ENCODE results near the gene UTS2R.
"Not testable (repeated sequence)": the region's sequence is repeated elsewhere in the genome, so short reads cannot be mapped to it uniquely, and the experiment has no call there.

The UTS2R gene

DNA sequence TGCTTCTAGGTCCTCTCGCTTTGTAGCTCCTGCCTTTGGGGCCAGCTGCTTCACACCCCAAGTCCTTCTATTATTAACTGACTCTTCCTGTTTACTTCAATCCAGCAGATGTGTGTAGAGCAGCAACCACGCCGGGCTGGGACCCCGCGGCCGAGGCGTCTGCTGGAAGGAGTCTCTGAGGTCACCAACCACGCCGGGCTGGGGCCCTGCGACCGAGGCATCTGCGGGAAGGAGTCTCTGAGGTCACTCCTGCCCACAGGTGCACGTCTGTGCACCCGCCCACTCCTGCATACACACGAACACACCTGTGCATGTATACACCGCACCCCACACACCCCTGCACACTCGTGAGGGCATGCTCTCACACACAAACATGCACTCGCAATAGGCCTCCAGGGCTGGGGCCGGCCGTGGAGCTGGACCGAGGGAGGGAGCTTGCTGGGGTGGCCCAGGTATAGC, 20.3 kb upstream of the UTS2R start:
- peak in 1 of 10 donors; percentile 53 for DNase-seq
- intact Hi-C loops (cut with DNase I): loop anchor here (10.0 kb wide), 1 partner anchor 204 kb away; no protein-coding TSS in a partner anchor

DNA sequence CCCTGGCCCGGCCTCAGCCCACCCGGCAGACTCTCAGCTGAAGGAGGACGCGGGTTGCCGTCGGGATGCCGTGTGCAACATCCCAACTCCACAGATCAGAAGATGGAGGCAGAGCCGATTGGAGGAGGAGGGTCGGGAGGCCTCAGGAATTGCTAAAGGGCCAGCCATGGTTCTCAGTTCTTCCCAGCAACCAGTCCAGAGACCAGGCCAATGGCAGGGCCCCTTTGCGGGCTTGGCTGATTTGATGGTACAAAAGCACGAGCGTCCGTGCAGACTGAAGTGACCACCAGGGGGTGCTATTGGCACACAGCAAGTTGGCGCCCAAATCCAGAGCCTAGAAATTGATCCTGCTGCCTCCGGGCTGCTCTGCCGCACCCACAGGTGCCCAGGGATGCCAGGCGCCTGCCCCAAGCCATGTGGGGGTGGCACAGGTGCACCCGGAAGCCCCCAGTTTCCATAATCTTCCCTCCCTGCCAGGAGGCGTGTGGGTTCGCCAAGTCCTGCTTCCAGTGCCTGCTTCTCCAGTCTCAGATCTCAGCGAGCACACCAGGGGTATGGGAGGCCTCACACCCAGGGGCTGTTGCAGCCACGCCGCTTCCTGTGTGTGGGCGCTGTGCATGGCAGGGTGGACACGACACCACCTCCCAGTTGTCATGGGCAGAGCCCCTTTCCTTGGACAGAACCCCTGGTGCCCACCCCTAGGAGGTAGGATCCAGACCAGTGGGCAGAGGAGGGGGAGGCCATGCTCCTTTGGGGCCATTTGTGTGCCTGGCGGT, 19.7 kb upstream of the UTS2R start:
- peak; percentile 63 to 96 (median 86) for DNase-seq
- intact Hi-C loops (cut with DNase I): loop anchor here (1.0 to 10.0 kb wide), 2 partner anchors 62 to 203 kb away; no protein-coding TSS in a partner anchor

DNA sequence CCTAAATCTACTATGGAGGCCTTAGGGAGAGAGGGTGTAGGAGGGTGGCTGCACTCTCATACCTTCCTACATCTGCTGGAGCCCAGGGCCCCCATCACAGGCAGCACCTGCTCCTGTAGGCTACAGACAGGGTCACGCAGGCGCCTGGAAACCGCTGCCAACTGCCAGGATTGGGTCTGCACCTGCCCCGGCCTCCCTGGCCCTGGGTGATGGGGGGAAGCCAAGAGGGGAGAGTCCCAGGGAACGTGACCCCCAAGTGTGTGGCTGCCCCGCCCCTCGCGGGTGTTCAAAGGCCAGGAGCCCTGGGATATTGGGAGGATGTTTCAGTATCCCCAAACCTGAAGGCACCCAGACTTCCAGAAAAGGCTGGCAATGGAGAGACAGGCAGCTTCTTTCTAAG, 18.1 kb upstream of the UTS2R start:
- DNase-seq: peak in 1 of 10 donors; percentile 52
- intact Hi-C loops (cut with DNase I): loop anchor here (10.0 kb wide), 1 partner anchor 201 kb away; no protein-coding TSS in a partner anchor

- DNase-seq: no peak
- intact Hi-C loops (cut with DNase I): loop anchor here (10.0 kb wide), 1 partner anchor 200 kb away; no protein-coding TSS in a partner anchor
Observed at GRCh38 chr17:82354804-82355308, 16.7 kb upstream of the UTS2R start.

DNA sequence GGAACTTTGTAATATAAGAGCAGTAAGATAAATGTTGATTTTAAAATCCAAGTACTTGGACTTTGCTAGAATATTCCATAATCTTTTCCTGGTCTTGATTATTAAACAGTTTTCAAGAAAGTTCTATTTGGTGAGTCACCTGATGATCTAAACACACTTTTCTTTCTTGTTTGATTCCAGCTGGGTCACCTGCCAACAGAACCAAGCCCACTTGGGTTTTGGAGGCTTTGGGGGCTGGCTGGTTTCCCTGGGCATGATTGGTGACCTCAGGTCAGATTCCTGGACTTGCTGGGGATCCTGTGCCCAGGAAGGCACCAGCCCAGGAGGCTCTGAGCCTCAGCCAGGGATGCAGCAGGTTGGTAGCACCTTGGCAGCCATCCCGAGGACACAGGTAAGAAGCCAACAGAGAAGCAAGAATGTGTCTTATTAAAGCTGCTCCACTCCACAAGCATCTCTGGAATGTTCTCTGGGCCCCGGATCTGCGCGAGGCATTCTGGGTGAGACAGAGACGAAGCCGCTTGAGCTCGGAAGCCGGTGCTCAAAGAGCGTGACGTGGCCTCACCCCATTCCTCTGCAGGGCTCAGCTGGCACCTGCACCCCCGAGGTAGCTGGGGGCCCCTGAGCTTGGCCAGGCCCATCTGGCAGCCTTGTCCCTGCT, 15.7 kb upstream of the UTS2R start:
- no peak for DNase-seq
- intact Hi-C loops (cut with DNase I): loop anchor here (10.0 kb wide), 1 partner anchor 199 kb away; no protein-coding TSS in a partner anchor

GRCh38 chr17:82356845-82357355, 14.7 kb upstream of the UTS2R start:
- intact Hi-C loops (cut with DNase I): loop anchor here (10.0 kb wide), 1 partner anchor 198 kb away; no protein-coding TSS in a partner anchor
- peak in 1 of 10 donors; percentile 78 for DNase-seq

DNA sequence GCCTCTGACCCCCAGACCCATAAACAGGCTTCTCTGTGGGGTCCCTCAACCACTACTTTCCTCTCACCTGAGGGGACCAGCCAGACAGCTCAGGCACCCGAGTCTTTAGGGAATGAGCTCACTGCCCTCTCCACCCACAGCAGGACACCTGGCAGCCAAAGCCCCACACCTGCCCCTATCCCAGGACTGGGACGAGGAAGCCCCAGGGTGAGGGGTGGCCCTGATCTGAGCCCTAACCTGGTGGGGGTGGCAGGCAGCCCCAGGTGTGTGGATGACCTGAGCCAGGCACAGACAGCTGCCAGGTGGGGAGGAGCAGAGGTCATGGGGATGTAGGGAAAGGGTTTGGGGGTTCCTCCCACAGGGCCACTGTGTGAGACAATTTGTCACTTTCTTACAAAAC, 14.2 kb upstream of the UTS2R start:
- intact Hi-C loops (cut with DNase I): loop anchor here (10.0 kb wide), 1 partner anchor 197 kb away; no protein-coding TSS in a partner anchor

GRCh38 chr17:82358465-82359350, 12.9 kb upstream of the UTS2R start, which contains the start of gene TEX19:
TSS of gene TEX19 (plus strand) at chr17:82359247. CDS start at chr17:82362151, 2,904 bp downstream.
- no peak for DNase-seq
- intact Hi-C loops (cut with DNase I): loop anchor here (10.0 kb wide), 1 partner anchor 196 kb away; no protein-coding TSS in a partner anchor

More for the DNA sequence above, 14.2 kb upstream of the UTS2R start:
- DNase-seq: peak in 1 of 10 donors; percentile 32

GRCh38 chr17:82359451-82360074, 12.0 kb upstream of the UTS2R start:
- not testable (repeated sequence) for DNase-seq

DNA sequence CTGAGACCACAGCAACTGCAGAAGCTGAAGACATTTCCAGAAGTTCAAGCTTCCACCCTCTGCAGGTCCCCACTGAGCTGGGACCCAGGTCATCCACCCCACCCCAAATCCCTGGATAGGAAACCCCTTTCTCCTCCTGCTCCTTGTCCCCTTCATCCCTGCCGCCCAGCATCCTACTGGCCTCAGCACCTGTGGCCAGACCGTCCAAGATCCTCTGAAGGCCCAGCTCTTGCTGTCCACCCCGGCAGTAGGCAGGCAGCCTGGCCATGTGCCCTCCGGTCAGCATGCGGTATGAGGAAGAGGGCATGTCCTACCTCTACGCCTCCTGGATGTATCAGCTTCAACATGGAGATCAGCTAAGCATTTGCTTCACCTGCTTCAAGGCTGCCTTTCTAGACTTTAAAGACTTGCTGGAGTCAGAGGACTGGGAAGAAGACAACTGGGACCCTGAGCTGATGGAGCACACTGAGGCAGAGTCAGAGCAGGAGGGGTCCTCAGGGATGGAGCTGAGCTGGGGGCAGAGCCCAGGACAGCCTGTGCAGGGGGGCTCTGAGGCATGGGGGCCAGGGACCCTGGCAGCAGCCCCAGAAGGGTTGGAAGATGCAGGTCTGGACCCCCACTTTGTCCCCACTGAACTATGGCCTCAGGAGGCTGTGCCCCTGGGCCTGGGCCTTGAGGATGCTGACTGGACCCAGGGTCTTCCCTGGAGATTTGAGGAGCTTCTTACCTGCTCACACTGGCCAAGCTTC, 9.5 kb upstream of the UTS2R start:
- peak in 1 of 10 donors; percentile 51 for DNase-seq
- intact Hi-C loops (cut with DNase I): no loop called here

More at GRCh38 chr17:82359451-82360074, 12.0 kb upstream of the UTS2R start:
- intact Hi-C loops (cut with DNase I): loop anchor here (10.0 kb wide), 1 partner anchor 195 kb away; no protein-coding TSS in a partner anchor

DNA sequence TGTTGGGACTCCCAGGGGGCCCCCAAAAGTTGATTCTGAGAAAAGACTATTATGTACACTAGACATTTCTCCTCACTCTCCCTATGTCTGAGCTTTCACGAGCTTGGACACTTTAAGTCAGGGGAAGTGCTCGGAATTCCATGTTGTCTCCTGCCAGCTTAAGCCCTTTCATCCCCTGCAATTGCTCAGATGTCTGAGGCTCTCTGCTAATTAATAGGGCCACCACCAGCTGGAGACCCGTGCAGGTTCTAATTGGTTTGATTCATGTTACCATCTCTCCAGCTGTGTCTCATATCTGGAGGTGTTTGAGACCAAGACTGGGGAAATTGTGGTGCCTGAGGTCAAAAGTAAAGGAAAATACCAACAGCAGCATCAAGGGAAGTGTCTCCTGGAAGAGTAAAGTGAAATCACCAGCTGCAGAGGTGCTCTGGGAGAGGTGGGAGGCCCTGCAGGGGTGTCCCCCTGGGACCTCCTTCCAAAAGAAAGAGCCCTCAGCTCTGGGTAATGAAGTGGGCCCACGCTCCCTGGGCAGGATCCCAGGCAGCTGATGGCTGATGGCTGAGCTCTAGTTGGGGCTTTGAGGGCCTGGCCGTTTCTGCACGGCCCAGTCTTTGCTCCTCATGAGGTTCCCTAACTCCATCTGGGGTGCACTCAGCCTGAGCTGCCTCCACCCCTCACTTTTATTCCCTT, 5.8 kb upstream of the UTS2R start:
- no peak for DNase-seq
- intact Hi-C loops (cut with DNase I): no loop called here

DNA sequence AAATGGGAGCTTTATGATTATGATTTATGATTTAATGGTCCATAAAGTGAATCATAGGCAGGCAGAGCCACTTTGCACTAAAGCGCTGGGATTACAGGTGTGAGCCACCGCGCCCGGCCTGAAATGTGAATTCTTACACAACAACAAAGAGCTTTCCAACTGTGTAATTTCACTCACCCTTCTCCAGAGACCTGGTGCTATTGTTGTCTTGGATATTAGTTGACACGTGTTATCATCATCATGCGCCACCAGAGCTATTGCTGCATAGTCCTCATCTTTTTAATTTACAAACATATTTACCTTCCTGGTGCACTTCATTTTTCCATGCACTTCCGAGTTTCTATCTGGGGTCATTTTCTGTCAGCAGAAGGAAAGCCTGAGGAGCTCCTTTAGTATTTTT, 4.8 kb upstream of the UTS2R start:
- no peak for DNase-seq
- intact Hi-C loops (cut with DNase I): no loop called here

DNA sequence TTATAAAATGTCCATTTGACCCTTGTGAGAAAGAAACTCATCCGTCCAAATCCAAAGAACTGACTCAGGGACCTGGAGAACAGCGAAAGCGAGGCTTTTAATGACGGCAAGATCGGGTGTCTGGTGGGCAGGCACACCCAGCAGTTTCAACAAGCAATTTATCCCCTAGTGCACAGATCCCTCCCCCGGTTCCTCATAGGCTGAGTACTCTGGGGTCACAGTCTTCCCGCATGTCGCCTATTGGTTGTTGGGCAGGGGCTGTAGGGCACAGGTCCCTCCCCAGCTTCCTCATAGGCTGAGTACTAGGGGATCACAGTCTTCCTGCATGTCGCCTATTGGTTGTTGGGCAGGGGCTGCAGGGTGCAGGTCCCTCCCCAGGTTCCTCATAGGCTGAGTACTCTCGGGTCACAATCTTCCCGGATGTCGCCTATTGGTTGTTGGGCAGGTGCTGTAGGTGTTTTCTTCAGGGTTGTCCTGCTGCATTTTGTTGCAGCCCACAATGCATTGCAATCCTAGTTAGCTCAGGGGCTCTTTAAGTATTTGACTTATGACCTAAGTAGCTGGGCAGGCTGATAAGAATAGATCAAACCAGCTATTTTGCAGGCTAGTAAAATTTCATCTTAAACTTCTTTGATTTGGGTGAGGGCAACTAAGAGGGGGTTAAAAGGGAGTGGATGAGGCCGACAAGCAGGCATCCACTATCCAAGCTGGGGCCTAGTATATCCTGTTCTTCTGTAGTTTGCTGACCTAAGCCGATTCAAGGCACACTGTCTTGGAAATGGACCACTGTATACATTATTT, 3.6 kb upstream of the UTS2R start:
- DNase-seq: no peak

GRCh38 chr17:82369211-82369610, 2.4 kb upstream of the UTS2R start:
- DNase-seq: peak in 1 of 10 donors; percentile 41
- intact Hi-C loops (cut with DNase I): no loop called here

More for the DNA sequence above, 3.6 kb upstream of the UTS2R start:
- intact Hi-C loops (cut with DNase I): no loop called here

DNA sequence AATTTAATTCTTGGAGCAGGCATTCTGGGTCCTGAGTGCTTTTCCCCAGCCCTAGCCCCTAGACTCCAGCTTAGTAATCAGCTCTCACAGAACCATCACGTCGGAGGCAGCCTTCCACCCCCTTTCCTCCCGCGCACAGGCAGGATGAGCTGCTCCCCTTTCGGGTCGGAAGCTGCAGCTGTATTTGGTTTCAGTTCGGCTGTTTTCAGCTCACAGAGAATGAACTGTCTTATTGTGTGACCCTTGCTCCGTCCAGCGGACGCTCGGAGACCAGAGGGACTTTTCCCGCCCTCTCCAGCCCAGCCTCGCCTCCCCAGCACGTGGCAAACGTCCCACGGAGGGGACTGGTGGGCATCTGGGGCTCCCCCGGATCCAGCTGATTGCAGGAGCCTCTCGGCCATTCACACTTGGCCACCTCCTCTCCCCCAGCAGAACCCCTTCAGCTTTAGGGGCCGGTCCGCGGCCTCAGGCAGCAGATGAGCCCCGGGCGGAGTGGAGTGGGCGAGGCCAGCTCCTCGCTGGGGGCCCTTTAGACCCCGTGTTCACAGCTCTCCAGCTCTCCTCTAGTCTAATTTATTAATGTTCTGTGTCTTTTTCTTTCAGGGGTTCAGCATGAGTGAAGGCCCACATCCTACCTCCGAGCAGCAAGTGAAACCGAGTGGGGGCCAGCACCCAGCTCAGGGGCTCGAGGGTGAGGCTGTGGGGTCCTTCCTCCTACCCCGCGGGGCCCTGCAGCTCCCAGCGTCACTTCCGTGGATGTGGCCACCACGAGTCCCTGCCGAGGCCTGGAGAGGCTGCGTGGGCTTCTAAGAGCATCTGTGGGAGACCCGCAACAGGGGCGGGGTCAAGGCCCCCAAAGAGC, 863 bp upstream of the UTS2R start:
- peak in 2 of 10 donors; percentile 70 to 78 for DNase-seq
- intact Hi-C loops (cut with DNase I): no loop called here
